Suprapubic skin (tissue), 4 donors: Measurements from ENCODE around the gene SLC25A11. TPM values are rescaled to one million over a fixed set of nuclear protein-coding genes. Genes with fewer than 3 reads are reported as not detected.

Source experiments
- DNase-seq, 2 donors: peaks; one replicate each; pipeline ENCODE4 v3.0.0-alpha.2; 2019; ENCODE audit warnings: low spot score in 2 of 2
- H3K27ac ChIP-seq: fragments of 200-600 bp; sonication (generic); one replicate; pipeline ENCODE4 v1.5.1; 2019
- H3K27me3 ChIP-seq: fragments of 200-600 bp; sonication (generic); one replicate; pipeline ENCODE4 v1.5.1; 2019
- H3K36me3 ChIP-seq: fragments of 200-600 bp; sonication (generic); one replicate; pipeline ENCODE4 v1.5.1; 2019
- H3K4me1 ChIP-seq: fragments of 200-600 bp; sonication (generic); one replicate; pipeline ENCODE4 v1.5.1; 2019
- H3K4me3 ChIP-seq: fragments of 200-600 bp; sonication (generic); one replicate; pipeline ENCODE4 v1.5.1; 2019; ENCODE audit warnings: mild to moderate bottlenecking
- H3K9me3 ChIP-seq: fragments of 200-600 bp; sonication (generic); one replicate; pipeline ENCODE4 v1.5.1; 2019
- CTCF ChIP-seq, 2 donors: fragments of 200-600 bp in 1 of 2; fragments of 450-650 bp in 1 of 2; sonication (generic) in 1 of 2; IDR thresholded peaks; one replicate each; pipeline ENCODE4 v1.5.1; 2016 to 2019; ENCODE audit warnings: antibody characterized with exemption in 2 of 2, mild to moderate bottlenecking in 1 of 2, moderate library complexity in 1 of 2
- EP300 ChIP-seq: sonication (generic); formaldehyde crosslinking; IDR thresholded peaks from one replicate; pipeline ENCODE4 v1.6.1; 2017; ENCODE audit warnings: antibody characterized with exemption
- POLR2A ChIP-seq, 2 donors: fragments of 450-650 bp; IDR thresholded peaks; one replicate each; pipeline ENCODE4 v1.6.1; 2017; ENCODE audit warnings: antibody characterized with exemption in 2 of 2, mild to moderate bottlenecking in 2 of 2, moderate library complexity in 2 of 2
- POLR2AphosphoS5 ChIP-seq, 3 donors: sonication (generic); formaldehyde crosslinking; IDR thresholded peaks; one replicate each; pipeline ENCODE4 v1.6.1; 2017; ENCODE audit warnings: antibody characterized with exemption in 3 of 3
- WGBS: methylation state at CpG from one replicate; pipeline ENCODE4 v1.1.5; 2018; 5-methylcytosine and 5-hydroxymethylcytosine counted together
- total RNA-seq, 4 donors: library from RNA; depleted of rRNA; stranded (reverse); fragments of >200 nt; gene quantifications; one replicate each; pipeline ENCODE4 v1.1.0, GENCODE V29; 2016

The SLC25A11 gene
- total RNA-seq, 4 donors from 2014 or later = 35.7 to 74.3 (median 41.6) TPM

GRCh38 chr17:4982305-4982704 lies 42.5 kb upstream of the SLC25A11 start:
- no peak for DNase-seq
- 73% methylated on average over 5 of the region's 5 CpGs for WGBS
- Histone ChIP-seq H3K36me3 (peaks cover 64% of the 10 kb centered on the region), H3K4me1 (peaks cover 20% of the 10 kb centered on the region), H3K4me3 (no peak overlapping the region), H3K27me3 (no peaks in the 10 kb centered on the region), H3K9me3 (no peaks in the 10 kb centered on the region), H3K27ac (no peak overlapping the region)
- no peak for TF ChIP-seq POLR2AphosphoS5 (IDR thresholded peaks at IDR 0.05)

GRCh38 chr17:4980644-4981216 lies 40.9 kb upstream of the SLC25A11 start:
- 36% methylated on average over 6 of the region's 6 CpGs for WGBS
- peaks cover 10% of the 10 kb centered on the region for H3K4me1 ChIP-seq
- DNase-seq = no peak
- no peaks in the 10 kb centered on the region for H3K27me3 ChIP-seq
- H3K9me3 ChIP-seq = no peaks in the 10 kb centered on the region
- H3K27ac ChIP-seq = no peak overlapping the region
- no peak overlapping the region for H3K4me3 ChIP-seq
- H3K36me3 ChIP-seq = peaks cover 80% of the 10 kb centered on the region
- TF ChIP-seq POLR2A (IDR thresholded peaks at IDR 0.05) (no peak), POLR2AphosphoS5 (IDR thresholded peaks at IDR 0.05) (no peak), EP300 (no peak), CTCF (IDR thresholded peaks at IDR 0.05) (peak; percentile 57 to 67)

GRCh38 chr17:4978726-4979125 lies 38.9 kb upstream of the SLC25A11 start:
- Histone ChIP-seq H3K36me3 (peaks cover 86% of the 10 kb centered on the region), H3K27ac (no peak overlapping the region)

GRCh38 chr17:4974115-4974670 lies 34.3 kb upstream of the SLC25A11 start:
- WGBS = 91% methylated on average over 9 of the region's 9 CpGs
- no peak for TF ChIP-seq POLR2AphosphoS5 (IDR thresholded peaks at IDR 0.05)
- TF ChIP-seq CTCF (IDR thresholded peaks at IDR 0.05) = no peak
- no peak for TF ChIP-seq POLR2A (IDR thresholded peaks at IDR 0.05)
- no peak for TF ChIP-seq EP300
- Histone ChIP-seq H3K27ac (no peak overlapping the region), H3K4me1 (peaks cover 9% of the 10 kb centered on the region), H3K36me3 (peaks cover 87% of the 10 kb centered on the region), H3K4me3 (no peak overlapping the region), H3K27me3 (no peaks in the 10 kb centered on the region), H3K9me3 (no peaks in the 10 kb centered on the region)
- no peak for DNase-seq

More at GRCh38 chr17:4978726-4979125, 38.9 kb upstream of the SLC25A11 start:
- Histone ChIP-seq H3K4me1 (peaks cover 10% of the 10 kb centered on the region), H3K27me3 (no peaks in the 10 kb centered on the region), H3K9me3 (no peaks in the 10 kb centered on the region), H3K4me3 (no peak overlapping the region)
- TF ChIP-seq EP300 (no peak), POLR2AphosphoS5 (IDR thresholded peaks at IDR 0.05) (no peak), CTCF (IDR thresholded peaks at IDR 0.05) (no peak), POLR2A (IDR thresholded peaks at IDR 0.05) (no peak)
- DNase-seq = no peak

DNA sequence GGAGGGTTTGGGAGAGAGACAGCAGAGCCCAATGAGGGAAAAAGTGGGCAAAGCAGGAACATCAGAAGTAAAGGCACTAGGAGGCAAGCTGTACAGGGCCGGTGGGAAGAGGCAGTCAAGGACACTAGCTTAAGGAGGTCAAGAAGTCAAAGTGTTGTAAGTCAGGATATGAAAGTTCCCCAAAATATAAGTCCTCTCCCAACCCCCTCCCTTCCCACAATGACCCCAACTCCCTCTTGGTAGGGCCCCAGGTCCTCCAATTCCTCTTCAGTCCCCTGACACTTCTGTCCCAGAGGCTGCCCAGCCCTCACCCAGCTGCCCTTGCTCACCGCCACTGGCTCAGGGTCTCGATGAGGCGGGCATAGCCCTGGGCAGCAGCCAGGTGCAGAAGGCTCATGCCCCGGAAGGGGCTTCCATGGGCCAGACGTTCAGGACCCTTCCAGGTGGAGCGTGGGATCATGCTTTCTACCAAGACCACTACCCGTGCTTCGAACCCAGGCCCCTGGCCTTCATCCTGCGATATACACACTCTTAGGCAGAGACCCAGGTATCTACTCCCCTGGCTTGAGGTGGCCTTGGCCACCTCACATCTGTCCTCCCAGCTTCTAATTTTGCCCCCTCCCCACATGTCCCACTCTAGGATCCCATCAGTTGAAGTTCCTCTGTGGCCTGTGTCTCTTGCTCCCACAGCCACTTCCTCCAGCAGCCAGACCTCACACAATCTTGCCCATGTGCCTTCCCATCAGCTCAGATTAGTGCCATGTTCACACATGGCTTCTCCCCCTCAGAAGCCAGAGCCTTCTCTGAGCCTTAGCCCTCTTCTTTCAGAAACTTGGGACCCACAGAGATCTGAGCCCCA lies 33.6 kb upstream of the SLC25A11 start:
- H3K27ac ChIP-seq = no peak overlapping the region
- H3K4me3 ChIP-seq = no peak overlapping the region
- WGBS = 92% methylated on average over 10 of the region's 10 CpGs
- H3K27me3 ChIP-seq = no peaks in the 10 kb centered on the region
- no peak for DNase-seq
- no peak for TF ChIP-seq EP300
- no peak for TF ChIP-seq POLR2AphosphoS5 (IDR thresholded peaks at IDR 0.05)
- no peak for TF ChIP-seq CTCF (IDR thresholded peaks at IDR 0.05)
- TF ChIP-seq POLR2A (IDR thresholded peaks at IDR 0.05) = no peak
- H3K36me3 ChIP-seq = peaks cover 80% of the 10 kb centered on the region
- H3K9me3 ChIP-seq = no peaks in the 10 kb centered on the region
- H3K4me1 ChIP-seq = peaks cover 16% of the 10 kb centered on the region
